NAMALWA (cell line): ENCODE results near the gene COL20A1.
"Not testable (repeated sequence)": the region's sequence is repeated elsewhere in the genome, so short reads cannot be mapped to it uniquely, and the experiment has no call there.

Source experiments
- DNase-seq: peaks from one replicate; pipeline ENCODE4 v3.0.0-alpha.2; 2015; ENCODE audit warnings: low spot score

Gene COL20A1

GRCh38 chr20:63377256-63377941, 84.4 kb downstream of the COL20A1 start:
- DNase-seq, result no peak

DNA sequence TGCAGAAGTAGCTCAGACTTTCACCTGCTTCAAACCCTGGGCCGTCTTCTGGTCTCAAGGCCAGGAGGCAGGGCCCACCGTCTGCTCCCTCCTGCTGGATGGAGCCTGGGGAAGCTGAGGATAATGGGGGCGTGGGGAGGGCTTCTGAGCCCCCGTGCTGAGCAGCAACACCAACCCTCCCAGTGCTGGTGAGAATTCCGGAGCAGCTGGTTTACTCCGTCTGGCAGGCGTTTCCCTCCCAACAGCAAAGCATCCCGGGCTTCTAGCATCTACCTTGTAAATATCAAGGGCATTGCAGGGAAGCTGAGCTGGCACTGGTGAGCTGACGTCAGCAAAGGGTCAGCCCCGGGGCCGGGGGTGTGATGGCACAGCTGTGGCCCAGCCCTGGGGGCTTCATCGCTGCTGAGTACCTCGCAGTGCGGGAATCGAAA, 85.0 kb downstream of the COL20A1 start:
- no peak for DNase-seq

- DNase-seq, result no peak
Observed at GRCh38 chr20:63378626-63379025, 85.6 kb downstream of the COL20A1 start.

DNA sequence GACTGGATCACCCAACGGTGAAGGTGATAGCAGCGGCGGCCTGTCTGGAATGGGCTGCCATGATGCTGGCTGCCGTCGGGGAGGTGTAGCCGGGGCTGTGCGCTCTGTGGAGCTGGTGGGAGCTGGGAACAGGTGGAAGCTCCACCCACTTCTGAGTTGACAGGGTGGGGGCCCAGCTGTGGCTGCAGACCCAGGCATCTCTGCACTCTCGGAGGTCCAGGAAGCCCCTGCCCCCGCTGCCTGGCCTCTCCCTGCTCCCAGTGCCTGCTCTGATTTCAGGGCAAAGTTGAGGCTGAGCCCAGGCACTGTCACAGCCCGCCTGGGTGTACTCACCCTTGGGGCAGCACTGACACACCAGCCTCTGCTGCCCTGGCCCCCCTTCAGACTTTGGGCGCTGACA, 86.3 kb downstream of the COL20A1 start:
- no peak for DNase-seq

DNA sequence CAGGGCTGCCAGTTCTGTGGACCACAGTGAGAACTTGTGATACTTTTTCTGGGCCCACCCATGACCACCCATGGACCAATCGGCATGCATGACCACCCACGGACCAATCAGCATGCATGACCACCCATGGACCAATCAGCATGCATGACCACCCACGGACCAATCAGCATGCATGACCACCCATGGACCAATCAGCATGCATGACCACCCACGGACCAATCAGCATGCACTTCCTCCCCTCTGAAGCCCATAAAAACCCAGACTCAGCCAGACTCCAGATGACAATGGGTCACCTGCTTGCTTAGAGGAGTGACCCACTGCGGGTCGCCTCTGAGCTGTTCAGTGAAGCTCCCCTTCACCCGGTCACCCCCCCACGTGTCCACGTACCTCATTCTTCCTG, 86.9 kb downstream of the COL20A1 start:
- not testable (repeated sequence) for DNase-seq

DNA sequence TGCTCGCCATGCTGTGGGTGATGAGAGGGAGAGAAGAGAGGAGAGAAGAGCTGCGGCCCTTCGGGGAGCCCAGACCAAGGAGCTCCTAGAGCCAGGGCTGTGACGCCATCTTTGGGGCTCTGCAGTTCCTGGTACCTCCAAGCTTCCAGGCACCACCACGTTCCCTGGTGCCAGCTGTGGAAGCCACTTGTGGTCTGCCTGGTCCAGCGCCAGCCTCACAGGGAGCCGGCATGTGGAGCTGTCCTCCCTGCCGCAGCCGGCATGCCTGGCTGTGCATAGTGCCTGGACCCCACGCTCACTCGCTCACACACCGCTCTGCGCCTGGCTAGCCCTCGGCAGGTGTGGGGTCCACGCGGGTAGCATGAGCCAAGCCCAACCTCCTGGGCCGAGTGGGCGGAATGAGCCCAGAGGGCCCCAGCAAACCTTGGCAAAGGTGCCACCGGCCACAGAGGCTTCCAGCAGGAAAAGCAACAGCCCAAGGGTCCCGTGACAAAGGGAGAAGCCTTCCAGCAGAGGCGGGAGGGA, 87.4 kb downstream of the COL20A1 start:
- no peak for DNase-seq

DNA sequence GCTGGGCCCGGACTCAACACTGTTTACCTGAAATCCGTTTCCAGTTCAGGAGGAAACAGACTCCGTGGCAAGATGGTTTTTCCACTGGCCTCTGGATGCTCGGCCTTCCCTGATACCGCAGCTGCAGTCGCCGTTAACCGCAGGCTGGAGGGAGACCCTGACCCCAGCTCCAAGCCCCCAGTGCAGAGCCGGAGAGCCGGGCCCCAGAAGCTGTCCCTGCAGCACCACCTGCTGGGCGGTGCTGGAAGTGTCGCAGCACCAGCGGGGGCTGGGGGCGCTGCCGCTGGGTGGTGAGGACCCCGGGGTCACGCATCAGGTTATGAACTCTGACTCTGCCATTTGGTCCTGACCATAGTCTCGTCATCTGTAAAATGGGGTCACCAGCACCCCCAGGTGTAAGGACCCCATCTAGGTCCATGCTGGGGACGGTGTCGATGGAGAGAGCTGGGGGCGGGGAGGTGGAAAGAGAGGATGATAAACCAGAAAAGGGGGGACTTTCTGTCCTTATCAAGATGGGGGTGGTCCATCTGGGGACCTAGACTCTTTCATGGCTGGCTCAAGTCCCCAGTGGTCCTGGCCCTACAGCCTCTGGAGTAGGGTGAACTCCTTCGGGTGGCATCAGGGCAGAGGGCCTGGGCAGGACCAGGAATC, 88.9 kb downstream of the COL20A1 start:
- DNase-seq, result no peak

GRCh38 chr20:63382551-63383300, 89.7 kb downstream of the COL20A1 start:
- no peak for DNase-seq

DNA sequence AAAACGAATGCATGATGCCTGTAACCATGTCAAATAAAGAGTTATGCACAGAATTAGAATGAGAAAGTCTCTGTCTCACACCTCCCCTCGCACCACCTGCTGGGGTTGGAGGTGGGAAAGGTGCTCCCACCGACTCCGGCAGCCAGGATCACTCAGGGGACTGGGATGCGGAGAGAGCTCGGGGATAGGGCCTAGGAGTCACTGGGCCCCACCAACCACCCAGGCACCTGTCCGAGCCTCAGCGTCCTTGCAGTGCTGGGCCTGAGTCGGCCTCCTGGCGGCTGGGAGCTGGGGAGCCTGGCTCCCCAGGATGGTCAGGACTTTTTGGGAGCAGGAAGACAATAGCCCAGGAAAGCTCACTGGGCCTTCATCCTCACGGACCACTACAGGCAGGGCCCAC, 90.6 kb downstream of the COL20A1 start:
- no peak for DNase-seq

- DNase-seq, result no peak
Observed at GRCh38 chr20:63384336-63384735, 91.3 kb downstream of the COL20A1 start.
